ENCODE data around the gene COL18A1.

DNA sequence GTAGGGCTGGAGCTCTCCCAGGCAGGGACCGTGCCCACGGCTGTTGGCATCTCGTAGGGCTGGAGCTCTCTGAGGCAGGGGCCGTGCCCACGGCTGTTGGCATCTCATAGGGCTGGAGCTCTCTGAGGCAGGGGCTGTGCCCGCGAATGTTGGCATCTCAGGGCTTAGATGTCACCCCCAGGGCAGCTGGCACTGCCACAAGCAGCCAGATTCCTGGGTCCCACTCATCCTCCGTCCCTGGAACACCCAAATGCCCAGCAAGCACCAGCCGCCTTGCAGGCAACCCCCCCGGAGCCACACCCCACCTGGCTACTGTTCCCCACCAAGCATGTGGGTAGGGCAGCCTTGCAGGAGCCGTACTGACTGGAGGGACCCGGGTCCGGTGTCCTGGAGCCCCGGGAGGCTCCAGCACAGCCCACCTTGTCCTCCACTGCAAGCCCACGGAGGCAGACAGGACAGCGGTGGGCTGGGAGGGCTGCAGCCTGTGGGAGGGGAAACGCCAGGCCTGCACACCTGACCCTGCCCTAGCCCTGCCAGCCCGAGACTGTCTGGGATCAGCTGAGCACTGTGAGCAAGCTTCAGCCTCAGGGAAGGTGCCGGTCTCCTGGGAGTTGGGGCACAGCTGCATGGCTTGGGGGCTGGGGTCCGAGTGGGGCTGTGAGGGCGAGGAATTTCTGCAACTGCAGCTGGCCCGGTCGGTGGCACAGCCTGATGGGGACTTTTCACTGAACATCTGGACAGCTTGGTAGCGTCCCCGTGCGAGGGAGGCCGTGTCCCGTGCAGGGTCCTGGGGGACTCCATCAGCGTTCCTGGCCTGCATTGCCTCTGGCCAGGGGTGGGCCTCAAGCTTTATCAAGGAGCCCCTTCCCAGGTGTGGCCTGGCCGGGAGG is 53.6 kb downstream of the COL18A1 start:
- TF ChIP-seq, protein P1, sequence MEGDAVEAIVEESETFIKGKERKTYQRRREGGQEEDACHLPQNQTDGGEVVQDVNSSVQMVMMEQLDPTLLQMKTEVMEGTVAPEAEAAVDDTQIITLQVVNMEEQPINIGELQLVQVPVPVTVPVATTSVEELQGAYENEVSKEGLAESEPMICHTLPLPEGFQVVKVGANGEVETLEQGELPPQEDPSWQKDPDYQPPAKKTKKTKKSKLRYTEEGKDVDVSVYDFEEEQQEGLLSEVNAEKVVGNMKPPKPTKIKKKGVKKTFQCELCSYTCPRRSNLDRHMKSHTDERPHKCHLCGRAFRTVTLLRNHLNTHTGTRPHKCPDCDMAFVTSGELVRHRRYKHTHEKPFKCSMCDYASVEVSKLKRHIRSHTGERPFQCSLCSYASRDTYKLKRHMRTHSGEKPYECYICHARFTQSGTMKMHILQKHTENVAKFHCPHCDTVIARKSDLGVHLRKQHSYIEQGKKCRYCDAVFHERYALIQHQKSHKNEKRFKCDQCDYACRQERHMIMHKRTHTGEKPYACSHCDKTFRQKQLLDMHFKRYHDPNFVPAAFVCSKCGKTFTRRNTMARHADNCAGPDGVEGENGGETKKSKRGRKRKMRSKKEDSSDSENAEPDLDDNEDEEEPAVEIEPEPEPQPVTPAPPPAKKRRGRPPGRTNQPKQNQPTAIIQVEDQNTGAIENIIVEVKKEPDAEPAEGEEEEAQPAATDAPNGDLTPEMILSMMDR (conservative IDR thresholded peaks at IDR 0.05; ENCODE audit: low read depth, low read length): no peak
- no peak for TF ChIP-seq EZH2 (IDR thresholded peaks at IDR 0.05; ENCODE audit: low read length, unreplicated experiment)
- no peak for TF ChIP-seq EZH2phosphoT487 (IDR thresholded peaks at IDR 0.05; ENCODE audit: borderline replicate concordance, low read length)
